ENCODE measurements around the gene BPGM. TPM values are rescaled to one million over a fixed set of nuclear protein-coding genes. Genes with fewer than 3 reads are reported as not detected.

The BPGM gene
- total RNA-seq, 1 donor from 2014 or later, result 23.8 TPM

- no peaks in the 10 kb centered on the region for H3K27me3 Mint-ChIP-seq (ENCODE audit: insufficient read depth)
Observed at GRCh38 chr7:134707663-134708378, 61.2 kb downstream of the BPGM start.

GRCh38 chr7:134708692-134709091 is 62.0 kb downstream of the BPGM start:
- H3K36me3 Mint-ChIP-seq (ENCODE audit: low read depth), result no peaks in the 10 kb centered on the region
- intact Hi-C loops (cut with micrococcal nuclease), result no loop called here
- no peaks in the 10 kb centered on the region for H3K27me3 Mint-ChIP-seq (ENCODE audit: insufficient read depth)
- no peak for DNase-seq (ENCODE audit: low spot score)
- H3K4me3 Mint-ChIP-seq, result no peak overlapping the region
- no peaks in the 10 kb centered on the region for H3K9me3 Mint-ChIP-seq
- no peak overlapping the region for H3K27ac Mint-ChIP-seq
- H3K4me1 Mint-ChIP-seq (ENCODE audit: low read depth), result peaks cover 21% of the 10 kb centered on the region

More at GRCh38 chr7:134707663-134708378, 61.2 kb downstream of the BPGM start:
- Mint-ChIP-seq H3K9me3 (no peaks in the 10 kb centered on the region), H3K4me1 (ENCODE audit: low read depth) (peaks cover 21% of the 10 kb centered on the region), H3K4me3 (no peak overlapping the region), H3K27ac (no peak overlapping the region), H3K36me3 (ENCODE audit: low read depth) (no peaks in the 10 kb centered on the region)
- intact Hi-C loops (cut with micrococcal nuclease), result no loop called here
- DNase-seq (ENCODE audit: low spot score), result no peak

GRCh38 chr7:134709197-134709596 is 62.5 kb downstream of the BPGM start:
- H3K27ac Mint-ChIP-seq, result no peak overlapping the region
- no peak overlapping the region for H3K4me3 Mint-ChIP-seq
- DNase-seq (ENCODE audit: low spot score), result no peak
- no peaks in the 10 kb centered on the region for H3K27me3 Mint-ChIP-seq (ENCODE audit: insufficient read depth)
- H3K9me3 Mint-ChIP-seq, result no peaks in the 10 kb centered on the region
- H3K4me1 Mint-ChIP-seq (ENCODE audit: low read depth), result peaks cover 21% of the 10 kb centered on the region
- intact Hi-C loops (cut with micrococcal nuclease), result no loop called here
- H3K36me3 Mint-ChIP-seq (ENCODE audit: low read depth), result no peaks in the 10 kb centered on the region

- peak overlapping the region; percentile 72 for H3K27ac Mint-ChIP-seq
- no peaks in the 10 kb centered on the region for H3K9me3 Mint-ChIP-seq
- DNase-seq (ENCODE audit: low spot score), result no peak
- H3K27me3 Mint-ChIP-seq (ENCODE audit: insufficient read depth), result no peaks in the 10 kb centered on the region
- H3K36me3 Mint-ChIP-seq (ENCODE audit: low read depth), result no peaks in the 10 kb centered on the region
- peaks cover 21% of the 10 kb centered on the region for H3K4me1 Mint-ChIP-seq (ENCODE audit: low read depth)
- H3K4me3 Mint-ChIP-seq, result peak overlapping the region; percentile 60
- intact Hi-C loops (cut with micrococcal nuclease), result loop anchor here (2.0 kb wide), 1 partner anchor 40 kb away; no protein-coding TSS in a partner anchor
Observed at GRCh38 chr7:134710511-134710853, 63.8 kb downstream of the BPGM start.

- peak overlapping the region; percentile 60 for H3K4me3 Mint-ChIP-seq
Observed at GRCh38 chr7:134710854-134711624, 64.4 kb downstream of the BPGM start.

GRCh38 chr7:134712196-134712595 is 65.5 kb downstream of the BPGM start:
- peaks cover 21% of the 10 kb centered on the region for H3K4me1 Mint-ChIP-seq (ENCODE audit: low read depth)
- no peak overlapping the region for H3K4me3 Mint-ChIP-seq
- DNase-seq (ENCODE audit: low spot score), result no peak
- no peaks in the 10 kb centered on the region for H3K27me3 Mint-ChIP-seq (ENCODE audit: insufficient read depth)
- intact Hi-C loops (cut with micrococcal nuclease), result no loop called here
- H3K36me3 Mint-ChIP-seq (ENCODE audit: low read depth), result no peaks in the 10 kb centered on the region
- H3K9me3 Mint-ChIP-seq, result no peaks in the 10 kb centered on the region
- H3K27ac Mint-ChIP-seq, result no peak overlapping the region

More at GRCh38 chr7:134710854-134711624, 64.4 kb downstream of the BPGM start:
- H3K27ac Mint-ChIP-seq, result peak overlapping the region; percentile 72
- H3K4me1 Mint-ChIP-seq (ENCODE audit: low read depth), result peaks cover 21% of the 10 kb centered on the region
- DNase-seq (ENCODE audit: low spot score), result peak; percentile 34
- intact Hi-C loops (cut with micrococcal nuclease), result loop anchor here (1.0 to 2.0 kb wide), 2 partner anchors 27 to 40 kb away; no protein-coding TSS in a partner anchor
- no peaks in the 10 kb centered on the region for H3K9me3 Mint-ChIP-seq
- no peaks in the 10 kb centered on the region for H3K27me3 Mint-ChIP-seq (ENCODE audit: insufficient read depth)
- H3K36me3 Mint-ChIP-seq (ENCODE audit: low read depth), result no peaks in the 10 kb centered on the region

GRCh38 chr7:134714470-134715205 is 68.0 kb downstream of the BPGM start:
- no peak for DNase-seq (ENCODE audit: low spot score)
- Mint-ChIP-seq H3K4me1 (ENCODE audit: low read depth) (peaks cover 21% of the 10 kb centered on the region), H3K27ac (no peak overlapping the region), H3K36me3 (ENCODE audit: low read depth) (no peaks in the 10 kb centered on the region), H3K9me3 (no peaks in the 10 kb centered on the region), H3K27me3 (ENCODE audit: insufficient read depth) (no peaks in the 10 kb centered on the region), H3K4me3 (no peak overlapping the region)
- intact Hi-C loops (cut with micrococcal nuclease), result no loop called here

- intact Hi-C loops (cut with micrococcal nuclease), result no loop called here
- peaks cover 6% of the 10 kb centered on the region for H3K27me3 Mint-ChIP-seq (ENCODE audit: insufficient read depth)
- no peaks in the 10 kb centered on the region for H3K36me3 Mint-ChIP-seq (ENCODE audit: low read depth)
Observed at GRCh38 chr7:134718211-134718875, 71.7 kb downstream of the BPGM start.

GRCh38 chr7:134720091-134720935 is 73.7 kb downstream of the BPGM start:
- intact Hi-C loops (cut with micrococcal nuclease), result no loop called here
- Mint-ChIP-seq H3K9me3 (no peaks in the 10 kb centered on the region), H3K4me3 (no peak overlapping the region), H3K27me3 (ENCODE audit: insufficient read depth) (peaks cover 6% of the 10 kb centered on the region), H3K36me3 (ENCODE audit: low read depth) (no peaks in the 10 kb centered on the region), H3K27ac (no peak overlapping the region), H3K4me1 (ENCODE audit: low read depth) (no peaks in the 10 kb centered on the region)
- no peak for DNase-seq (ENCODE audit: low spot score)

More at GRCh38 chr7:134718211-134718875, 71.7 kb downstream of the BPGM start:
- Mint-ChIP-seq H3K4me3 (no peak overlapping the region), H3K27ac (no peak overlapping the region), H3K9me3 (no peaks in the 10 kb centered on the region), H3K4me1 (ENCODE audit: low read depth) (no peaks in the 10 kb centered on the region)
- no peak for DNase-seq (ENCODE audit: low spot score)

GRCh38 chr7:134721171-134721570 is 74.5 kb downstream of the BPGM start:
- intact Hi-C loops (cut with micrococcal nuclease), result no loop called here
- H3K4me1 Mint-ChIP-seq (ENCODE audit: low read depth), result no peaks in the 10 kb centered on the region
- no peak overlapping the region for H3K27ac Mint-ChIP-seq
- DNase-seq (ENCODE audit: low spot score), result no peak
- H3K9me3 Mint-ChIP-seq, result no peaks in the 10 kb centered on the region
- H3K36me3 Mint-ChIP-seq (ENCODE audit: low read depth), result no peaks in the 10 kb centered on the region
- H3K27me3 Mint-ChIP-seq (ENCODE audit: insufficient read depth), result peaks cover 6% of the 10 kb centered on the region
- H3K4me3 Mint-ChIP-seq, result no peak overlapping the region

- DNase-seq (ENCODE audit: low spot score), result no peak
- no peak overlapping the region for H3K27ac Mint-ChIP-seq
- H3K27me3 Mint-ChIP-seq (ENCODE audit: insufficient read depth), result peaks cover 6% of the 10 kb centered on the region
- H3K4me3 Mint-ChIP-seq, result no peak overlapping the region
- no peaks in the 10 kb centered on the region for H3K9me3 Mint-ChIP-seq
- no peaks in the 10 kb centered on the region for H3K4me1 Mint-ChIP-seq (ENCODE audit: low read depth)
- H3K36me3 Mint-ChIP-seq (ENCODE audit: low read depth), result no peaks in the 10 kb centered on the region
- intact Hi-C loops (cut with micrococcal nuclease), result no loop called here
Observed at GRCh38 chr7:134722786-134723322, 76.2 kb downstream of the BPGM start.

Data from activated T-helper 1 cell treated with anti-CD3 and anti-CD28 coated beads, Interleukin-12 subunit alpha, Interleukin-12 subunit beta, Interleukin-2, Interleukin-4 antibody, amounts not matched to agents 30 ng/mL and 10 ng/mL and 1 ng/mL, durations not matched to agents 14 hours and 24 hours and 36 hours (primary cell).